ENCODE data around the gene RHOA. TPM values are rescaled to one million over a fixed set of nuclear protein-coding genes. Genes with fewer than 3 reads are reported as not detected.

Gene RHOA
- total RNA-seq, 1 donor from 2014 or later = 300 TPM

DNA sequence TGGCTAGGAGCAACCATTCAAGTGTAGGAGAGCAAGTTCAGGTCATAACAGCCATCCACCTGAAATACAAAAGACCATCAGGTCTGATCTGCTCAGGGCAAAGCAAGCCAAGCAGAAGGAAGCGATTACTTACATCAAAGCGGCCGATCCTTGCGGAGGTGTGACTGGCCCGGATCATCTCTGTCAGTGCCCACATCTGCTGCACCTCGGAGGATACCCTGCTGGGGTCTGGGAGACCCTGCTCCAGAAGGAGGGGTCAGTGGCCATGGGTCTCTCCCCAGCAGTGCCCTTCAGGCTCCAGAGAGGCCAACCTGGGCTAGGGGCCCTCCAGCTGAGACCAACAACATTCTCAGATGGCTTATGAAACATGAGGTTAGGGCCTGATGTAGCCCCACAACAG is 13.0 kb upstream of the RHOA start:
- Mint-ChIP-seq H3K4me1 (ENCODE audit: unreplicated experiment) (peaks cover 17% of the 10 kb centered on the region), H3K27ac (no peak overlapping the region)

GRCh38 chr3:49422379-49423248 is 10.8 kb upstream of the RHOA start, which contains the start of gene AMT:
Gene AMT, minus strand, starts transcription at chr3:49422473. Its CDS starts 23 bp downstream, at chr3:49422450.
- H3K4me3 Mint-ChIP-seq = peak within 1 kb of the TSS; percentile 91
- no peaks in the 10 kb centered on the region for H3K9me3 Mint-ChIP-seq
- H3K4me1 Mint-ChIP-seq (ENCODE audit: unreplicated experiment) = peaks cover 17% of the 10 kb centered on the region
- peak; percentile 76 for DNase-seq (ENCODE audit: extremely low spot score, unreplicated experiment)
- H3K27me3 Mint-ChIP-seq = no peaks in the 10 kb centered on the region
- TF ChIP-seq CTCF (conservative IDR thresholded peaks at IDR 0.05) = no peak
- no peaks in the 10 kb centered on the region for H3K36me3 Mint-ChIP-seq
- H3K27ac Mint-ChIP-seq = peak within 1 kb of the TSS; percentile 65

More for the DNA sequence above, 13.0 kb upstream of the RHOA start:
- no peak overlapping the region for H3K4me3 Mint-ChIP-seq
- no peaks in the 10 kb centered on the region for H3K27me3 Mint-ChIP-seq
- TF ChIP-seq CTCF (conservative IDR thresholded peaks at IDR 0.05) = no peak
- H3K9me3 Mint-ChIP-seq = no peaks in the 10 kb centered on the region
- DNase-seq (ENCODE audit: extremely low spot score, unreplicated experiment) = no peak
- no peaks in the 10 kb centered on the region for H3K36me3 Mint-ChIP-seq

DNA sequence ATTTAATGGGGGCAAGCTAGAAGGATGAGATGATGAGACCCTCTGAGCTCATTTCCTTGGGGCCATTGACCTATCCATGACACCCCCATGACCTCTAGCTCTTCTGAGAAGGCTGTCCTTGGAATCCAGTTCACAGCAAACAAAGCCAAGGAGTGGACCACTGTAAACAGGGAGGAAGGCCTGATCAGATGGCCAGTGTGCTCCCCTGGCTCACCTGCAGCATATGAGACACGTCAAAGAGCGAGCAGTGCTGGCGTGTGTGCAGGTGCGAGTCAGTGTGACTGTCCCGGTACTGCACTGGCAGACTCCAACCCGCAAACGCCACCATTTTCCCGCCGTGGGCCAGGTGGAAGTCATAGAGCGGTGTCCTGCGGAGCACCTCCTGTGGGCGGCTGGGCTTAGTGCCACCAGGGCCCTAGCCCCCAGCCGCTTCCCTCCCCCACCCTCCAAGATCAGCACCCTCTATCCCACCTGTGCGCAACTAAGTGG is 10.2 kb upstream of the RHOA start:
- TF ChIP-seq CTCF (conservative IDR thresholded peaks at IDR 0.05) = no peak
- peaks cover 17% of the 10 kb centered on the region for H3K4me1 Mint-ChIP-seq (ENCODE audit: unreplicated experiment)
- H3K4me3 Mint-ChIP-seq = peak overlapping the region; percentile 91
- no peak for DNase-seq (ENCODE audit: extremely low spot score, unreplicated experiment)
- H3K9me3 Mint-ChIP-seq = no peaks in the 10 kb centered on the region
- H3K36me3 Mint-ChIP-seq = no peaks in the 10 kb centered on the region
- H3K27ac Mint-ChIP-seq = peak overlapping the region; percentile 65
- H3K27me3 Mint-ChIP-seq = no peaks in the 10 kb centered on the region

GRCh38 chr3:49417516-49418120 is 5.8 kb upstream of the RHOA start:
- no peak for TF ChIP-seq CTCF (conservative IDR thresholded peaks at IDR 0.05)
- DNase-seq (ENCODE audit: extremely low spot score, unreplicated experiment) = no peak
- Mint-ChIP-seq H3K4me3 (no peak overlapping the region), H3K9me3 (no peaks in the 10 kb centered on the region), H3K27ac (no peak overlapping the region), H3K4me1 (ENCODE audit: unreplicated experiment) (peaks cover 28% of the 10 kb centered on the region), H3K36me3 (no peaks in the 10 kb centered on the region), H3K27me3 (no peaks in the 10 kb centered on the region)

DNA sequence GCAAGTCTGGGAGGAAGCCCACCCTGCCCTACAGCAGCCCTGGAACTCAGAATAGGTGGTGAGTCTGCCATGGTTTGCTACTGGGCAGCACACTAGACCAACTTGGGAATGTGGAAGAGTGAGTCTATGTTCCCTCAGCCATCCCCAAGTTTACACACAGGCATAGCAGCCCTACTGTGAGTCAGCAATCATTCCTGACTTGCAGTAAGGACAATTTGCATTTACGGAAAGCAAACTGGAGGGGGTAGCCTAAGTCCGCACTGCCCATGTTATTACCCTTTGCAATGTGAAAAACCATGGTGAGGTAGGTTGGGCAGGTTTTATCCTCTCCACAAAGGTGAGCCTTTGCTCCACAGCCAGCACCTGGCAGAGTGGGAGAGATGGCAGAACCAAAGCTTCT is 5.1 kb upstream of the RHOA start:
- no peak overlapping the region for H3K4me3 Mint-ChIP-seq
- no peak for DNase-seq (ENCODE audit: extremely low spot score, unreplicated experiment)
- peaks cover 22% of the 10 kb centered on the region for H3K4me1 Mint-ChIP-seq (ENCODE audit: unreplicated experiment)
- peak overlapping the region; percentile 61 for H3K27ac Mint-ChIP-seq
- H3K36me3 Mint-ChIP-seq = no peaks in the 10 kb centered on the region
- no peaks in the 10 kb centered on the region for H3K9me3 Mint-ChIP-seq
- no peaks in the 10 kb centered on the region for H3K27me3 Mint-ChIP-seq
- no peak for TF ChIP-seq CTCF (conservative IDR thresholded peaks at IDR 0.05)
